ENCODE data around the gene ZCCHC10.
"Not testable (repeated sequence)": the region's sequence is repeated elsewhere in the genome, so short reads cannot be mapped to it uniquely, and the experiment has no call there.

The ZCCHC10 gene

DNA sequence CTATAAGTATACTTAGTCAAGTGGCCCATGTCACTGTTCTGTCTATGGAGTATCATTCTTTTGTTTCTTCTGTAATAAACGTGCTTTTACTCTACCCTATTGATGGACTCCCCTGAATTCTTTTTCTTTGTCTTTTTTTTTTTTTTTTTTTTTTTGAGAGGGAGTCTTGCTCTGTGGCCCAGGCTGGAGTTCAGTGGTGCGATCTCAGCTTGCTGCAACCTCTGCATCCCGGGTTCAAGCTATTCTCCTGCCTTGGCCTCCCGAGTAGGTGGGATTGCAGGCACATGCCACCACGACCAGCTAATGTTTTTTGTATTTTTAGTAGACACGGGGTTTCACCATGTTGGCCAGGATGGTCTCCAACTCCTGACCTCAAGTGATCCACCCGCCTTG lies 53.9 kb downstream of the ZCCHC10 start:
- not testable (repeated sequence) for DNase-seq

DNA sequence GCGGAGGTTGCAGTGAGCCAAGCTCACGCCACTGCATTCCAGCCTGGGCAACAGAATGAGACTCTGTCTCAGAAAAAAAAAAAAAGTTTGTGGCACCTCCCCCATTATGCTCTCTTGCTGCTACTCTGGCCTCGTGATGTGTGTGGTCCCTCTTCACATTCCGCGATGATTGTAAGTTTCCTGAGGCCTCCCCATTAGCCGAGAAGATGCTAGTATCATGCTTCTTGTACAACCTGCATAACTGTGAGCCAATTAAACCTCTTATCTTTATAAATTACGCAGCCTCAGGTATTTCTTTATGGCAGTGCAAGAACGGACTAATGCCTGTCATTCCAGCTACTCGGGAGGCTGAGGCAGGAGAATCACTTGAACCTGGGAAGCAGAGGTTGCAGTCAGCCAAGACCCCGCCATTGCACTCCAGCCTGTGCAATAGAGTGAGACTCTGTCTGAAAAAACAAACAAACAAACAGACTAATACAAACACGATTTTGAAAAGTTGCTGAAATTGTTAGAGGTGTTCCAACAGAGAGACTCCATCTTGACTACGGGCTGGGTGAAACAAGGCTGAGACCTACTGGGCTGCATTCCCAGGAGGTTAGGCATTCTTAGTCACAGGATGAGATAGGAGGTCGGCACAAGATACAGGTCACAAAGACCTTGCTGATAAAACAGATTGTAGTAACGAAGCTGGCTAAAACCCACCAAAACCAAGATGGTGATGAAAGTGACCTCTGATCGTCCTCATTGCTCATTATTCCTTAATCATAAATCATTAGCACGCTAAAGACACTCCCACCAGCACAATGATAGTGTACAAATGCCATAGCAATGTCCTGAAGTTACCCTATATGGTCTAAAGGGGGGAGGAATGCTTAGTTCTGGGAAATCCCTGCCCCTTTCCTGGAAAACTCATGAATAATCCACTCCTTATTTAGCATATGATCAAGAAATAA lies 54.6 kb downstream of the ZCCHC10 start:
- DNase-seq, result peak; percentile 34

DNA sequence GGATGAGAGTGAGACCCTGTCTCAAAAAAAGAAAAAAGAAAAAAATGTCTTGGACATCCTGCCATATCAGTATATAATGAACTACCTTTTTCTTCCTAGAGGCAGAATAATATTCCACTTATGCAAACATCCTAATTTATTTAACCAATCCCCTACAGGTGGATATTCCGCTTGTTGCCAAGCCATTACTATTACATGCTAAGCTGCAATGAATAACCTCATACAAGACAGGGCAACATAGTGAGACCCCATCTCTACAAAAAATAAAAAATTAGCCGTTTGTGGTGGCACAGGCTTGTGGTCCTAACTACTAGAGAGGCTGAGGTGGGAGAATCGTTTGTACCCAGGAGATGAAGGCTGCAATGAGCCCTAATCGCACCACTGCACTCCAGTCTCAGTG lies 61.2 kb downstream of the ZCCHC10 start:
- no peak for DNase-seq

DNA sequence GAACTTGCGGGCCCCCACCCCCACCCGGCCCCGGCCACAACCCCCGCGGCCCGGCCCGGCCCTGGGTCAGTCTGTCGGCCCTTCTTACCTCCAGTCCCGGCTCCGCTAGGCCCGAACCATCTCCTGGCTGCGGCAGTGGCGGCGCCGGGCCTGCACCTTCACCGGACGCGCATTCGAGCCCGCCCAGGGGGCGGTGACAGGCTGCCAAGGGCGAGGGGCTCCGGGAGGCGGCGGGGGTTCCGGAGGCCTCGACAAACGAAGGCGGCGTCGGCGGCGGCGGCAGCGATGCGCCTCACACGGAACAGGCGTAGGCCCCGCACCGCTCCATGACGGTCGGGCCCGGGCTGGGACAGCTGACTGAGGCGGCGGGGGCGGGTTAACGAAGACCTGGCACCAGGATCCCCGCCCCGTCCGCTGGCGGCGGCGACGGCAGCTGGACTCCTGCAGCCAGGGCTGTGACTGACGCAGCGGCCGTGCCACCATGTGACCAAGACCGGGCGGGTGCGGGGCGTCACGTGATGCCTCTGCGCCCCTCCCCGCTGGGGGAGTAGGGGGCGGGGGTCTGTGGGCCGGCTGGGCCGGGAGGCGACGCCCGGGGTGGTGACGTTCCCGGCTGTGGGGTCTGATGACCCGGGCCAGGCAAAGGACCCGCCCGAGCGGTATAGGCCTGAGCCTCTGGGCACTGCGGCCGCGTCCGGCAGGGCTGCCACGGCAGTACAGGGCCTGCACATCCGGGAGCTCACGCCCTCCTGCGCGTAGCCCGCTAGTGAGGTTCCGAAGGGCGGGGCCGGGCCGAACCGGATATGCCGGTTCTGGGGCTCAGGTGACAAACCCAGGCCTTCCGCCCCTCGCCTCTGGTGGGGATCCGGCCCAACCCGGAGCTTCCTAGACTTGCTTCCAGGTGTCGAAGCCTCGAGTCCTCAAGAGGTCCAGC lies 62.9 kb downstream of the ZCCHC10 start, which contains the start of gene AFF4:
Gene AFF4, minus strand, starts transcription at position 464 of the 934 bp plus-strand sequence. CDS start 26,445 bp downstream, outside the sequence.
- peak; percentile 96 for DNase-seq

DNA sequence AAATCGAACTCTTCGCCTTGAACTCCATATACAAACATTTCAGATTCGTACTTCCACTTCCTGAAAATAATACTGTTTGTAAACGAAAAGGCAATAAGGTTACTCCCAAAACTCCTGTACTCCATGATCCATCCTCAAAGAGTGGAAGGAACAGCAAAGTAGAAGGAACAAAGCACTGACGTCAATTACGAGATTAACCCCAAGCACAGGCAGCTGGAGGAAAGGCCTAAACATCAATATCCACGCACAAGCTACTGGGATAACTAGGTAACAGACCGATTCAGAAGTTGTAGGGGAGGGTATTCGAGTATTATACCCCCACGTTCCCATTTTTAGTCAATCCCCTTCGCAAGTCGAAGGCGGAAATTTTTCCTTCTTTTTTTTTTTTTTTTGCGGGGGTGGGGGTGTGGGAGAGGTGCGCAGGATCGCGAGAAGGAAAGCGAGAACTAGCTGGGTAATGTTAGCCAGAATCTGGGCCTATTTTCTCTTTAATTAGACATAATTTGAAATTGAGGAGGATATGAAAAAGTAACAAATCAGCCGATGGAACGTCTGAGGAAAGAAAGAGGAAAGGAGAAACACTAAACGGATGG lies 63.8 kb downstream of the ZCCHC10 start:
- DNase-seq, result peak; percentile 66

DNA sequence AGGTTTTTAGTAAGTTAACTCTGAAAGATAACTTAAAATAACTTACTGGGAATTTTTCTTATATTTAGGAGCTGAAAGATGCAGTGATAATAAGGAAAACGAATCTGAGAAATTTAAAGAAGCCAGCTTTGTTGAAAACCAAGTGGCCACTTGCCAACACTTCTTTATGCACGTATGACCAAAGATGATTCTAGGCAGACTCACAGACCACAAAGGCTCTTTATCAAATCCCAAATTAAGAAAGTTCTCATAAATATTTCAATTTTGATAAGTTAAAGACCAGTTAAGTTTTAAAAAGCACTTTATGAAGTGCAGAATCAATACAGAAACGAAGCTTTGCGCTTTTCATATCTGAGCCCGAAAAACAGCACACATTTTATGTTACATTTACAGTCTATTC lies 64.5 kb downstream of the ZCCHC10 start:
- peak; percentile 53 for DNase-seq

DNA sequence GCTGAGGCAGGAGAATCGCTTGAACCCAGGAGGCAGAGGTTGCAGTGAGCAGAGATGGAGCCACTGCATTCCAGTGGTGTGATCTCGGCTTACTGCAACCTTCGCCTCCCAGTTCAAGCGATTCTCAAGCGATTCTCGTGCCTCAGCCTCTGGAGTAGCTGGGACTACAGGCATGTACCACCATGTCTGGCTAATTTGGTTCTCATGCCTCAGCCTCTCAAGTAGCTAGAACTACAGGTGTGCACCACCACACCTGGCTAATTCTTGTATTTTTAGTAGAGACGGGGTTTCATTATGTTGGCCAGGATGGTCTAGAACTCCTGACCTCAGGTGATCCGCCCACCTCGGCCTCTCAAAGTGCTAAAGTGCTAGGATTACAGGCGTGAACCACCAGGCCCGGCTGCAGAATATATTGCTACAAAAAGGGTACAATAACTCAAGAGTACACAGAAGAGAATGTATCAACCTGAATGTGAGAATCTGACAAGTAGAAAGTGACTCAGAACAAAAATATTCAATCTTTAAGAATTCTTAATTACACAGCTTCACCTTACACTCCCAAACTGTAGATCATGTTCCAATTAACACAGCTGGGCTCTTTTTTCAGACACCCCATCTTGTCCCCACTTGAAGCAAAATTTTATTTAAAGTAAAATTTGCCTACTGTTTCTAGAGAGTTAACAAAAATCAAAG lies 65.1 kb downstream of the ZCCHC10 start:
- peak; percentile 13 for DNase-seq

DNA sequence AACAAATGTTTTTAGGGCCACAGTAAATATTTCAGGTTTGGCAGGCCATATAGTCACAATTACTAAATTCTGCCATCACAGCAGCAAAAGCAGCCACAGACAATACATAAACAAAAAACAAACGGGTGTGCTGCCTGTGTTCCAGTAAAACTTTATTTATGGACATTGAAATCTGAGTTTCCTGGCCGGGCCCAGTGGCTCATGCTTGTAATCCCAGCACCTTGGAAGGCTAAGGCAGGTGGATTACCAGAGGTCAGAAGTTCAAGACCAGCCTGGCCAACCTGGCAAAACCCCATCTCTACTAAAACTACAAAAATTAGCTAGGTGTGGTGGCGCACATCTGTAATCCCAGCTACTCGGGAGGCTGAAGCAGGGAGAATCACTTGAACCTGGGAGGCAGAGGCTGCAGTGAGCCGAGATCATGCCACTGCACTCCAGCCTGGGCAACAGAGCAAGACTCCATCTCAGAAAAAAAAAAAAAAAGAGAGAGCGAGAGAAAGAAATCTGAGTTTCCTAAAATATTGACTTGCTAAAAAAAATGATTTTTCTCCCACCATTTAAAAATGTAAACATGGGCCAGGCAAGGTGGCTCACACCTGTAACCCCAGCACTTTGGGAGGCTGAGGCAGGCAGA lies 70.1 kb downstream of the ZCCHC10 start:
- not testable (repeated sequence) for DNase-seq

DNA sequence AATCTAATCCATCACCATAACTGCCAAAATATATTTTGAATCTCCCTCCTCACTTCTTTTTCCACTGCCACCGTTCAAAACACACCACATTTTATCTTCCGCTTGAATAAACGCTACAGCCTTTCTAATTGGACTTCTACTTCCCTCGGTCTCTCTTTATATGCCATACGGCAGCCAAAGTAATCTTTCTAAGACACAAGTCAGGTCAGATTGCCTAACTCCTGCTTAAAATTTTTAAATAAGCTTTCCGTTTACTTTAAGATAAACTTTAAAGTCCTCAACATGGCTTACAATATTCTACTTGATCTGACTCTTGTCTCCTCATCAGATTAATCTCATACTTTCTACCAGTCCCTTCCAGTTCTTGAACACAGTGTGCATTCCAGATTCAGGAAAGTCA lies 72.6 kb downstream of the ZCCHC10 start:
- no peak for DNase-seq

DNA sequence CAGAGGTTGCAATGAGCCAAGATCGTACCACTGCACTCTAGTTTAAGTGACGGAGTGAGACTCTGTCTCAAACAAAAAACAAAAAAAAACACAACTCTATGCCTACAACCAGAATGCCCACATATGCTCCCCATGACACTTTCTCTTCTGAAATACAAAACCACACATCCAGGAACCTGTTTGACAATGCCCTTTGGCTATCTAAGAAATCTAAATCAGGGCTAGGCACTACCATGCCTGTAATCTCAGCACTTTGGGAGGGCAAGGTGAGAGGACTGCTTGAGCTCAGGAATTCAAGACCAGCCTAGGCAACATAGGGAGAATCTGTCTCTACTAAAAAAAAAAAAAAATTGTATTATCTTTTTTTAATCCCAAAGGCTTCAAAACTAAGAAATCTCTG lies 73.5 kb downstream of the ZCCHC10 start:
- DNase-seq, result no peak

DNA sequence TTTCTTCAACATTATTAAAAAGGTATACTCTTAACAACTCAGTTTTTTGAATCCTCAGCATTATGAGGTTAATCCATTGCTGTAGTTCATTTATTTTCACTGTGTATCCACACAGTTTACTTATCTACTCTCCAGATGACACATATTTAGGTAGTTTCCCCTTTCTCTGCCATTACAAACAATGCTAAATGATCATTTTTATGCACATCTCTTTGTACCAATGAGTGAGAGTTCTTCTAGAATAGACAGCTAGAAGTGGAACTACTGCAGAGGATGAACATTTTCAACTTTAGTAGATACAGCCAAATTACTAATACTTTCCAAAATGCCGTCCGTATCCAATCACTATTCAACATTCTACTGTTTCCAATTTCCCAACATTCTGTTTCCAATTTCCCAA lies 74.5 kb downstream of the ZCCHC10 start:
- no peak for DNase-seq

DNA sequence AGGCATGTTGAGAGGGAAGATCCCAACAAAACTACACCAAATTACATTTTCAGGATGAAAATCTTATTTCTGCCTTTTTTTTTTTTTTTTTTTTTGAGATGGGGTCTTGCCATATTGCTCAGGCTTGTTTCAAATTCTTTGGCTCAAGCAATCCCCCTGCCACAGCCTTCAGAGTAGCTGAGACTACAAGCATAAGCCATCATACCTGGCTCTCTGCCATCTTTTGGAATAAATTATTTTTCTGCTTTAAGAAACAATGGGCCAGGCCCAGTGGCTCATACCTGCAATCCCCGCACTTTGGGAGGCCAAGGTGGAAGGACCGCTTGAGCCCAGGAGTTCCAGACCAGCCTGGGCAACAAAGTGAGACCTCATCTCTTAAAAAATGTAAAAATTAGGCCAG lies 77.2 kb downstream of the ZCCHC10 start:
- DNase-seq, result peak; percentile 12

DNA sequence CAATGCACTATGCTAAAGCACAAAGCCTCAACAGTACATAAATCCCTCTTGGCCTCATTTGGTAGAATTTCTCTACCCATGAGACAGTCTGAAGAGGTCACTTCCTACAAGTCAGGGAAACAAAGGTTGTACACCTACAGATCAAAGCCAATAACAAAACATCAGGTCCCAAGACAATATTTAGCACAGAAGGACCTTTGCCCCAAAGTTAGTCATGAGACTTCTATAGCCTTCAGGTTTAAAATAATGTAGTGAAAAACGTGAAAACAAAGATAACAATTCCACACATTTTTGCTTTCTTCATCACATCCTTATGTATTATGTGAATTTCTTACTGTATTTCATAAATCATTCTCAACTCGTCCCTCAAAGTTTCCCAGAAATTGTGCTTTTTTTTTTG lies 78.7 kb downstream of the ZCCHC10 start:
- DNase-seq, result peak; percentile 72

All from EL (cell line).